Stimulated activated CD8-positive, alpha-beta memory T cell treated with anti-CD3 and anti-CD28 coated beads, Interleukin-4, amount 100 ng/mL, for 24 hours (primary cell): ENCODE data around the gene JCAD.
A peak's percentile ranks its signal among the peaks of the same experiment; 100 is the strongest.
"Not testable (repeated sequence)": the region's sequence is repeated elsewhere in the genome, so short reads cannot be mapped to it uniquely, and the experiment has no call there.

ENCODE experiments used
- DNase-seq: peaks from one replicate; pipeline ENCODE4 v3.0.0-alpha.2; 2020; ENCODE audit warnings: low read depth

JCAD gene, protein sequence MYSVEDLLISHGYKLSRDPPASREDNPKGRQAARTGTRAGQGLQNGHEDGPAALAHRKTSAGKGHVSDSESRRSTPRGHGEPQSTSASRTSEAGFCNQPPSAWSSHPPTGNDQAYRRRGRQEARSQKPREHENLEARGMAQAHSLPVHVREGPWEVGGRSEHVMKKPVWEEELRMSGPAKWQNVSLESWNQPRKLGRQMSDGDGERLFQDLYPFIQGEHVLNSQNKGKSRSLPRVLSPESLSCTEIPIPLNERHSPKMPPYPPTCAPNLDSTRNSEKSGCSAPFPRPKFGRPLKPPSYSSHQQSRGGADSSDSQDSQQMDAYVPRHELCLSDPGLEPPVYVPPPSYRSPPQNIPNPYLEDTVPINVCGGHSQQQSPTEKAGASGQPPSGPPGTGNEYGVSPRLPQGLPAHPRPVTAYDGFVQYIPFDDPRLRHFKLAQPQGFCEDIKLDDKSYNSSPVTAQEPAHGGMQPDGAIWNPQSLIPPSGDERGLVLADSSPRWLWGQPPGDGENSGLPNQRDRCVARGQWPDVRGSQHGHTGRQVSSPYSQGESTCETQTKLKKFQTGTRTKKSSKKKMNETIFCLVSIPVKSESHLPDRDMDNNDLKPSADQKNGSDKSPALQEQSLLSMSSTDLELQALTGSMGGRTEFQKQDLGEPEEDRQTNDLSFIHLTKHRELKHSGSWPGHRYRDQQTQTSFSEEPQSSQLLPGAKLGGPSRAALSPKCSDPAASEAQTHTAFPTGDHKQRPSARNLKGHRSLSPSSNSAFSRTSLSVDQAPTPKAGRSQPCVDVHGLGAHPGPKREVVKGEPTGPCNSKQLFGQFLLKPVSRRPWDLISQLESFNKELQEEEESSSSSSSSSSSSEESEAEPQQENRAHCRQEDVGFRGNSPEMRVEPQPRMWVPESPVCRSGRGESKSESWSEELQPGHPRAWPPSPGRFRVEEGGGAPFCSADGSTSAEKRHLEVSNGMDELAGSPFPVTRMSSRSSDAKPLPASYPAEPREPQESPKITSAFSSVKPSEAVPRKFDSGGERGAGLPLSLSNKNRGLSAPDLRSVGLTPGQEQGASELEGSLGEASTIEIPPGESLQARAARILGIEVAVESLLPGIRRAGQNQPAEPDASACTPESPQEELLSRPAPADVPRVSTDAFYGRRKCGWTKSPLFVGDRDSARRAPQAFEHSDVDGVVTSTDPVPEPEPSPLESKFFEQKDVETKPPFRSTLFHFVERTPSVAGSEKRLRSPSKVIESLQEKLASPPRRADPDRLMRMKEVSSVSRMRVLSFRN (N-terminal part only)

GRCh38 chr10:30059209-30060107, at the start of gene JCAD:
TSS of gene JCAD (minus strand) at chr10:30059586. CDS start at chr10:30047812, 11,774 bp downstream.
- DNase-seq: peak; percentile 41

DNA sequence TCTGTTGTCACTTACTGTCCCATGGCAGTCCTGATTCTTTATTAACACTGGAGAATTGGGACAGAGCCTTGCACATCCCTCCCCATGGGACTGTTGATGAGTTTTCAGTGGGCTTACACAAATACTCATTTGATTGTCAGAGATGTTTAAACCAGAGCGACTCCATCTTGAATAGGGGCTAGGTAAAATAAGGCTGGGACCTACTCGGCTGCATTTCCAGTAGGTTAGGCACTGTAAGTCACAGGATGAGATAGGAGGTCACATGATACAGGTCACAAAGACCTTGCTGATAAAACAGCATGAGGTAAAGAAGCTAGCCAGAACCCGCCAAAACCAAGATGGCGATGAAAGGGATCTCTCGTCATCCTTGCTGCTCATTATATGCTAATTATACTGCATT, 47.6 kb upstream of the JCAD start:
- no peak for DNase-seq

GRCh38 chr10:30103595-30104320, 44.4 kb upstream of the JCAD start:
- DNase-seq: no peak

DNA sequence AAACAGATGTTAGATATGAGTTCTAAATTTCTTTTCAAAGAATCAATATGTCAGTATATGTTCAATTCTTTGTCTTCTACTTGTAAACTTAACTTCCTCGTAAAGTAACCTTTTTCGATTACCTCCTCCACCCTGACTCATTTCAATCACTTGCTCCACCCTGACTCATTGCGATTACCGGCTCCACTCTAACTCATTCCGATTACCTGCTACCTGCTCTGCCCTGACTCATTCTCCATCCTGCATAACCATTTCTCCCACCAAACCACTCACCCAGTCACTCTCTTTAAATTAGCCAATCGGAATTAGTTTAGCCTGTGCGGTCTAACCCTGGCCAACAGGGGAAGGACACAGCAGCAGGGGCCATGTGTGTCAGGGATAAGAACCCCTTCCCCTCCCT, 40.3 kb upstream of the JCAD start:
- not testable (repeated sequence) for DNase-seq

- DNase-seq: no peak
Observed at GRCh38 chr10:30099101-30099500, 39.7 kb upstream of the JCAD start.

DNA sequence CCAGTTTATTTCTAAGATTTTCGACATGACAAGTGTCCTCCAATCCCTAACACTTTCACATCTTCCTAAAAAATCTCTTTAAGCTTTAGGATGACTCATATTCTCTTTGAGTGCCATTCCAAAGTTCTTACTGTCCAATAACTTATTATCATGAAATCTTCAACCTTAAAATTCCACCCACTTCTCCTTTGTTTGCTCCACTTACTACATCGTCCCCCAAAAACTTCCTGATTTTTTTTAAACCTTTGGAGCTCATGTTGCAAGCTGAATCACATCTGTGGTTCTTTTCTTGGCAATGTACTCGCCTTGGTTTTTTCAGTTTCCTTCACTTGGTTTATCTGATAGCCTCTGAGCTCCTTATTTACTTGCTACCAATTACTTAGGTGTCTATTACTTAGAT, 39.2 kb upstream of the JCAD start:
- no peak for DNase-seq

- no peak for DNase-seq
Observed at GRCh38 chr10:30096564-30096963, 37.2 kb upstream of the JCAD start.

- DNase-seq: no peak
Observed at GRCh38 chr10:30095631-30096422, 36.4 kb upstream of the JCAD start.

GRCh38 chr10:30094601-30095000, 35.2 kb upstream of the JCAD start:
- no peak for DNase-seq

DNA sequence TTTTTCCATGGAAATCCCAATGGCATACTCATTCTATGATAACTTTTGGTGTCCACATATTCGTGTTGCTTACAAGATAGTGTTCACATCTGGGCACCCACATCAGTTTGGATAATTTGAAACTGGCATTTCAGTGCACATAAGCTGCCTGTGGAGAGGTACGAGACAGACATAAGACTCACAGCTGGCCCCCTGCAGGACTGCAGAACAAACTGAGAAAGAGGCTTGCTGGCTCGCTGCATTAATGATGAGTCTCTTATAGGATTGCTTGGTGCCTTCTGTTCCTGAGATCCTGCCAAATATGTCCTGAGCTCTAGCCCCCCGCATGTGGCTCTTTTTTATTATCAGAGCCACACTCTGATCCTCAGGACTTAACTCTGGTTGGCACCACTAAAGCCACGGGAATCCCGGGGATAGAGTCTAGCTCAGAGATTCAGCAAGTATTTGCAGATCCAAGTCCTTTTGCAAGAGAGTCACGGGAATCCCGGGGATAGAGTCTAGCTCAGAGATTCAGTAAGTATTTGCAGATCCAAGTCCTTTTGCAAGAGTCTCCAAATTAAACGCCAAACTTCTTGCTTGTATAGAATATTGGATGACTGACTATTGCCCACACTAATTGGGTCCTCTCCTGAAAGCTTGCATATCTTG, 34.0 kb upstream of the JCAD start:
- no peak for DNase-seq

DNA sequence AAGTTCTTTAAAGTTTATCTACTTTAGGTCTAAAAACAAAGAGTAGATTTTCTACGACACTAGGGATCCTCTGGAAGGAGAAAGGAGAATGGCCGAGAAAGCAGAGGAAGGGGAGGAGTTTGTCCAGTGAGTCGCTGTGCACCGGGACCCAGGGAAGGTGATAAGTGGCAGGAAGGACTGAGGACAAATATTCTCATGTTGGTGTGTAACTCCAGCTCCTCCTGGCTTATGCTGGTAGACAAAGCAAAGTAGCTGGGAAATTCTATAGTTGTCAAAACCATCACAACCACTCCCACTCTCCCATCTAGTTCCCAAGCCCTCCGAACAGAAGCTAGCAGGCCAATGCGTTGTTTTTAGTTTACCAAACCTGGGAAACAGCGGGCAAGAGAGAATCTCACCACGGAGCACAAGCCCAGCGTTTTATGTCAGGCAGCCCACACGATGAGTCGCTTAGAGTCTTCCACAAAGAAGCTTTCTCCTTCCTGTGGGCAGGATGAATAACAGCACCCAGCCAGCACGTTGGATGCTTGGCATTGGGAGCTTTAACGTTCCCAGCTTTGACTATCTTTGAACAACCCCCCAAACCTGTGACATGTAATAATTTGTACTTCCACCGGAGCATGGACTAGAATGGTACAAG, 32.9 kb upstream of the JCAD start:
- no peak for DNase-seq

DNA sequence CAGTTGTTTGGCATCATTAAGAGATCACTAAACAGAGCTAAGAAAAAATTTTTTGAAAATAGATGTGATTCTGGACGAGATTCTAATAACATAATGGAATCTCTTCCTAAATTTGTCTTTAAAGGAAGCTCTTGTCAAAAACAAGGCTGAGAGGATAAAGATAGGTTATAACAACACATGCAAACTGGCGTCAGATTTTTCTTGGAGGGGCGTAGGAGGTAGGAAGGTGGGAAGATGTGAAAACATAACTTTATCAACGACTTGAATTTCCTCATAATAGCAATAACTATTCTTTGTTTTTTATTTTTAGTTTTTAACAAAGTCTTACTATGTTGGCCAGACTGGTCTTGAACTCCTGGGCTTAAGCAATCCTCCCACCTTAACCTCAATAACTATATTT, 31.8 kb upstream of the JCAD start:
- DNase-seq: no peak

DNA sequence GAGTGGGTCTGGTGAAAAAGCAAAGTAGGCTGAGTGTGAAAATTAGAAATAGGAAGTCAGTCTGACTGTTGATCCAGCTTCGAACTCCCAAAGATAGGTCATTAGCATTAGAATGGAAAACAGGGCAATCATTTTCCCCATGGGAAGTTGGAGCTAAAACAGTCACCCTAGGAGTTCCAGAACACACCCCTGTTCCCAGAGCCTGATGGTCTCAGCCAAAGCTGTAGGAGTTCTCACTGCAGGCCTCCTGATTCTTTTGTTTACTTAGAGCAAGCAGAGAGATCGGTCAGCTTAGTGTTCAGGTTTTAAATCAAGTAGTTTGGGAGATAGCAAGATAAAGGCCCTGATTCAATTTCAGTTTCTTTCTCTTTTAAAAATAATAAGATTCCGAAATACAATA, 28.8 kb upstream of the JCAD start:
- DNase-seq: no peak

DNA sequence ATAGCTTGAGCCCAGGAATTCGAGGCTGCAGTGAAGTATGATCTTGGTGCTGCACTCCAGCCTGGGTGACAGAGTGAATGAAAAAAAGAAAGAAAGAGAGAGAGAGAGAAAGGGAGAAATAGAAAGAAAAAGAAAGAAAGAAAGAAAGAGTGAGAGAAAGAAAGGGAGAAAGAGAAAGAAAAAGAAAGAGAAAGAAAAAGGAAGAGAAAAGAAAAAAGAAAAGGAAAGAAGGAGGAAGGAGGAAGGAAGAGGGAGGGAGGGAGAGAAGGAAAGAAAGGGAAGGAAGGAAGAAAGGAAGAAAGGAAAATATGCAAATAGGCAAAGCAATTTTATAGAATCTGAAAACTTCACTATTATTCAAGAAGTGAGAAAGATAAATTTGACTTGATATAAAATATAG, 24.5 kb upstream of the JCAD start:
- no peak for DNase-seq

DNA sequence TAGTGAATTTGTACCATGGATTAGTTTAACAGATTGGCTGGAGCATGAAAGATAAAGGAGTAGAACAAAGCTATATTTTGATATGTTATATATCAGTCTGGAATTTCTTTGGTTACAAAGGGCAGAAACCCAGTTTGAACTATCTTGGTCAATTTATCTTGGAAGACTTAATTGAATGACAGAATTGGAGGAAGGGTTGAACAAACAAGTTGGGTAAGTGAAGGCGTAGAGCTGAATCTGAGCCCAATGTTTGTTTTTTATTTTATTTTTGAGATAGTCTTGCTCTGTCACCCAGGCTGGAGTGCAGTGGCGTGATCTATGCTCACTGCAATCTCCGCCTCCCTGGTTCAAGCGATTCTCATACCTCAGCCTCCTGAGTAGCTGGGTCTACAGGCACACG, 21.8 kb upstream of the JCAD start:
- DNase-seq: no peak

- DNase-seq: no peak
Observed at GRCh38 chr10:30080161-30080560, 20.8 kb upstream of the JCAD start.

DNA sequence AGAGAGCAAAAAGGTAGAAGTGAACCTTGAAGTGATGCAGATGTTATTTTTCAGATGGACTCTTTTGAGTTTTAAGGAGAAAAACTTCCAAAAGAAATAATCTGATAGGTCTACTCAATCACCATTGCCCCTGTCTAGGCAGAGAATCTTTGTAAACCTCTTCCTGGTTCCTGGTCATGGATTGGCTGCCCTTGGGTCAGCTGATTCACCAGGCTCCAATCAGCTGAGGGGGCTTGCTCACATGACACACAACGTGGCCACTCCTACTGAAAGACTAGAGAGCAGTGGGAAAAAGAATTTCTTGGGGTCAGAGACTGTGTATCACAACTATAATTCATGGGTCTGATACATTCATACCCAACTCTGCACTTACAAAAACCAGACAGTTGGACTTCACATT, 20.0 kb upstream of the JCAD start:
- DNase-seq: no peak

DNA sequence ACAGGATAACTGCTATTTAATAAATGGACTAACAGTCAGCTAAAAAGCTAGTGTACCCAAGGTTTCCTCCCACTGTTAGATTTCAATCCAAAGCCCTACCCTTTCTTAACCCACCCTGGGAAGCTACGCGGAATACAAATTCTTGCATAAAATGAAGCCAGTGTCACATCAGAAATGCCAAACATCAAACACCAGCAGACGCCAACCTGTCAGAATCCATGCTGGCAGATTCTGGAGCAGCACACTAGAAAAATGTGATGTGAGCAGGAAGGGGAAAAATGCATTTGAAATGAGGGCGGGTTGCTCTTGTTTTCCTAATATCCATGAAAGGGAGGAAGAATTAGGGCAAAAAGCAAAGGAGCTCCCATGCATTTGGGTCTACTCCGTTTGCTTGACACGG, 16.1 kb upstream of the JCAD start:
- DNase-seq: no peak

DNA sequence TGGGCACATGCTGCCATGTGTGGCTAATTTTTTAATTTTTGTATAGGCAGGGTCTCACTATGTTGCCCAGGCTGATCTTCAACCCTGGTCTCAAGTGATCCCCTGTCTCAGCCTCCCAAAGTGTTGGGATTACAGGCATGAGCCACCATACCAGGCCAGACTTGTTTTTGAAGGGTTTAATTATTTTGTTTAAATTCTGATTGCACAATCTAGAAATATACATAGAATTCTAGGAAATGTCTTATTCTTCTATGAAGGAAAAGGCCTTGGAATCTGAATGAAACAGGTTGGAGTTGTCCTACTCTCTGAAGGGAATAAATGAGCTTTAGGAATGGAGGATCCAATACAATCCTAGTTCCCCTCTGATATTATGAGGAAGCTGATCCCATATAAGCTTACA, 15.5 kb upstream of the JCAD start:
- no peak for DNase-seq
